Vagina (tissue), 2 donors: Measurements from ENCODE around the gene PDE4D. TPM values are rescaled to one million over a fixed set of nuclear protein-coding genes. Genes with fewer than 3 reads are reported as not detected.
A peak's percentile ranks its signal among the peaks of the same experiment; 100 is the strongest.

Experiments
- DNase-seq, 2 donors: peaks; one replicate each; pipeline ENCODE4 v3.0.0-alpha.2; 2017; ENCODE audit errors: extremely low spot score in 2 of 2
- H3K27ac ChIP-seq: fragments of 200-600 bp; sonication (generic); one replicate; pipeline ENCODE4 v1.5.1; 2019
- H3K27me3 ChIP-seq: fragments of 200-600 bp; sonication (generic); one replicate; pipeline ENCODE4 v1.5.1; 2019
- H3K36me3 ChIP-seq, 2 donors: fragments of 200-600 bp; sonication (generic); one replicate each; pipeline ENCODE4 v1.5.1; 2017 to 2019
- H3K4me1 ChIP-seq: fragments of 200-600 bp; sonication (generic); one replicate; pipeline ENCODE4 v1.5.1; 2019
- H3K4me3 ChIP-seq, 2 donors: fragments of 200-600 bp; sonication (generic); 1 replicate in 1 of 2; 2 replicates in 1 of 2; pipeline ENCODE4 v1.5.1; 2016 to 2019
- H3K9me3 ChIP-seq: fragments of 200-600 bp; sonication (generic); one replicate; pipeline ENCODE4 v1.5.1; 2019
- CTCF ChIP-seq, 3 experiments: fragments of 450-650 bp in 2 of 3; fragments of 200-600 bp in 1 of 3; sonication (generic) in 1 of 3; IDR thresholded peaks; one replicate each; pipeline ENCODE4 v1.5.1; 2017 to 2019; ENCODE audit warnings: antibody characterized with exemption in 3 of 3, mild to moderate bottlenecking in 2 of 3, moderate library complexity in 2 of 3
- POLR2A ChIP-seq, 2 donors: fragments of 450-650 bp; IDR thresholded peaks; one replicate each; pipeline ENCODE4 v1.6.1; 2017; ENCODE audit warnings: antibody characterized with exemption in 2 of 2, mild to moderate bottlenecking in 2 of 2, moderate library complexity in 2 of 2
- POLR2AphosphoS5 ChIP-seq, 2 donors: sonication (generic); formaldehyde crosslinking; IDR thresholded peaks; one replicate each; pipeline ENCODE4 v1.9.0; 2017; ENCODE audit warnings: antibody characterized with exemption in 2 of 2, mild to moderate bottlenecking in 2 of 2, low read depth in 1 of 2; ENCODE audit not compliant: insufficient read depth in 1 of 2
- intact Hi-C: fragments of 100-400 bp; cut with DNase I; formaldehyde crosslinking; loops from one replicate; pipeline ENCODE4 v1.15.1; 2023
- total RNA-seq: library from RNA; depleted of rRNA; stranded (reverse); fragments of >200 nt; gene quantifications from one replicate; pipeline ENCODE4 v1.2.3, GENCODE V29; 2016

Gene PDE4D
- total RNA-seq, 1 donor from 2014 or later: 86.9 TPM

GRCh38 chr5:59065554-59065953 is 828.0 kb downstream of the PDE4D start:
- TF ChIP-seq POLR2AphosphoS5 (IDR thresholded peaks at IDR 0.05; ENCODE audit: insufficient read depth in 1 of 2, low read depth in 1 of 2): no peak
- TF ChIP-seq POLR2A (IDR thresholded peaks at IDR 0.05): no peak
- TF ChIP-seq CTCF (IDR thresholded peaks at IDR 0.05): no peak
- Histone ChIP-seq H3K27ac (no peak overlapping the region), H3K9me3 (no peaks in the 10 kb centered on the region), H3K4me3 (no peak overlapping the region), H3K4me1 (peaks cover 21% of the 10 kb centered on the region), H3K27me3 (no peaks in the 10 kb centered on the region), H3K36me3 (no peaks in the 10 kb centered on the region)
- DNase-seq: no peak
- intact Hi-C loops: no loop called here

- no peak overlapping the region for H3K27ac ChIP-seq
- TF ChIP-seq CTCF (IDR thresholded peaks at IDR 0.05) (no peak), POLR2AphosphoS5 (IDR thresholded peaks at IDR 0.05; ENCODE audit: insufficient read depth in 1 of 2, low read depth in 1 of 2) (no peak), POLR2A (IDR thresholded peaks at IDR 0.05) (no peak)
- no peak overlapping the region for H3K4me3 ChIP-seq
- no peaks in the 10 kb centered on the region for H3K36me3 ChIP-seq
- H3K4me1 ChIP-seq: peaks cover 21% of the 10 kb centered on the region
- H3K27me3 ChIP-seq: no peaks in the 10 kb centered on the region
- intact Hi-C loops: no loop called here
- DNase-seq: no peak
- no peaks in the 10 kb centered on the region for H3K9me3 ChIP-seq
Measured at GRCh38 chr5:59064293-59064692, 829.2 kb downstream of the PDE4D start.

- TF ChIP-seq POLR2AphosphoS5 (IDR thresholded peaks at IDR 0.05; ENCODE audit: insufficient read depth in 1 of 2, low read depth in 1 of 2) (peak in 1 of 2 donors; percentile 25), POLR2A (IDR thresholded peaks at IDR 0.05) (no peak), CTCF (IDR thresholded peaks at IDR 0.05) (no peak)
Measured at GRCh38 chr5:59062986-59063683, 830.4 kb downstream of the PDE4D start.

GRCh38 chr5:59061377-59061776 is 832.1 kb downstream of the PDE4D start:
- DNase-seq: no peak
- Histone ChIP-seq H3K4me3 (no peak overlapping the region), H3K27me3 (no peaks in the 10 kb centered on the region), H3K9me3 (no peaks in the 10 kb centered on the region), H3K27ac (no peak overlapping the region), H3K4me1 (peaks cover 21% of the 10 kb centered on the region), H3K36me3 (no peaks in the 10 kb centered on the region)
- intact Hi-C loops: no loop called here
- TF ChIP-seq POLR2A (IDR thresholded peaks at IDR 0.05) (no peak), CTCF (IDR thresholded peaks at IDR 0.05) (no peak)

More at GRCh38 chr5:59062986-59063683, 830.4 kb downstream of the PDE4D start:
- no peak for DNase-seq
- H3K4me1 ChIP-seq: peaks cover 21% of the 10 kb centered on the region
- no peaks in the 10 kb centered on the region for H3K27me3 ChIP-seq
- no peak overlapping the region for H3K27ac ChIP-seq
- H3K9me3 ChIP-seq: no peaks in the 10 kb centered on the region
- intact Hi-C loops: no loop called here
- H3K36me3 ChIP-seq: no peaks in the 10 kb centered on the region
- H3K4me3 ChIP-seq: no peak overlapping the region

GRCh38 chr5:59058969-59059687 is 834.4 kb downstream of the PDE4D start:
- H3K9me3 ChIP-seq: no peaks in the 10 kb centered on the region
- H3K27me3 ChIP-seq: no peaks in the 10 kb centered on the region
- no peak overlapping the region for H3K4me3 ChIP-seq
- TF ChIP-seq POLR2AphosphoS5 (IDR thresholded peaks at IDR 0.05; ENCODE audit: insufficient read depth in 1 of 2, low read depth in 1 of 2): no peak
- TF ChIP-seq POLR2A (IDR thresholded peaks at IDR 0.05): no peak
- no peak for TF ChIP-seq CTCF (IDR thresholded peaks at IDR 0.05)
- DNase-seq: no peak
- H3K36me3 ChIP-seq: no peaks in the 10 kb centered on the region
- no peak overlapping the region for H3K27ac ChIP-seq
- peaks cover 19% of the 10 kb centered on the region for H3K4me1 ChIP-seq
- intact Hi-C loops: no loop called here
